ENCODE measurements around the gene MKS1. TPM values are rescaled to one million over a fixed set of nuclear protein-coding genes. Genes with fewer than 3 reads are reported as not detected.

Gene MKS1
- total RNA-seq, 3 donors from 2014 or later, result 17.0 to 22.0 (median 20.0) TPM

DNA sequence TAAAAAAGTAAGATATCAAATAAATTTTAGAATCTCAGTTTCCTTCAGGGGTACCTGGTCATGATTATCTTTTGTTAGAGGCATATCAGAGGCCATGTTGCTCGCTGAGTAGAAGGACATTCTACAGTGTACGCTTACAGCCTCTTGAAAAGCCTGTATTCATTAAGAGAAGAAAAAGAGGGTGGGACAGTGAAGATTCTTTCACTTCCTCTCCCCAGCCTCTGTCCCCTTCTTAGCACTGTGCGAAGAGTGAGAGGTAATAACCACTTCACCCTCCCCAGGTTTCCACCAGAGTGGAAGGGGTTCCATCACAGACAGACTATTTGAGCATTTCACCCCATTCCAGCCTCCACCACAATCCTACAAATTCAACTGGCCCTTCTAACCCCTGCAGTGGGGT lies 14.5 kb upstream of the MKS1 start:
- Mint-ChIP-seq H3K27me3 (ENCODE audit: low read depth) (peaks cover 18% of the 10 kb centered on the region), H3K4me1 (ENCODE audit: low read depth) (no peaks in the 10 kb centered on the region), H3K4me3 (no peak overlapping the region), H3K36me3 (ENCODE audit: insufficient read depth) (no peaks in the 10 kb centered on the region), H3K9me3 (no peaks in the 10 kb centered on the region)
- DNase-seq (no peak), ATAC-seq (no peak)

DNA sequence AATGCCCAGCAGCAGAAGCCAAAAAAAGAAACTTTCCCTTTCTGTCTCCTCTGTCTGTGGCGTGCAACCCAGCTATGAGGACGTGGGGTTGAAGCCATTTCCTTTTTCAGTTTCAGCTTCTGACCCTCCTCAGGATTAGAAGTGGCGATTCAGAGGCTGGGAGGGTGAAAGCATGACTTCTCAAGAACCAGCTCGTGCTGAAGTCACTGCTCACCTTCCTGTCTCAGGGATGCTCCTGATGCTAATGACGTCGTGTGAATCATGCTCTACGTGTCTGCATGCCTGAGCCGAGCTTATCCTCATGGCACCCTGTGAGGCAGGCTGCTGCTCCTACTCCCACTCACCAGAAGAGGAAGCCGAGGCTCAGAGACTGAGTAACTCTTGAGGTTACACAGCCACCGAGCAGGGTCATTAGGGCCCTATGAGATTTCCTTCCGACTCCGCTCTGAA lies 13.7 kb upstream of the MKS1 start:
- H3K9me3 Mint-ChIP-seq, result no peaks in the 10 kb centered on the region
- H3K4me1 Mint-ChIP-seq (ENCODE audit: low read depth), result no peaks in the 10 kb centered on the region
- peaks cover 23% of the 10 kb centered on the region for H3K27me3 Mint-ChIP-seq (ENCODE audit: low read depth)
- no peak for DNase-seq
- ATAC-seq, result peak; percentile 75 to 77
- no peaks in the 10 kb centered on the region for H3K36me3 Mint-ChIP-seq (ENCODE audit: insufficient read depth)
- no peak overlapping the region for H3K4me3 Mint-ChIP-seq

DNA sequence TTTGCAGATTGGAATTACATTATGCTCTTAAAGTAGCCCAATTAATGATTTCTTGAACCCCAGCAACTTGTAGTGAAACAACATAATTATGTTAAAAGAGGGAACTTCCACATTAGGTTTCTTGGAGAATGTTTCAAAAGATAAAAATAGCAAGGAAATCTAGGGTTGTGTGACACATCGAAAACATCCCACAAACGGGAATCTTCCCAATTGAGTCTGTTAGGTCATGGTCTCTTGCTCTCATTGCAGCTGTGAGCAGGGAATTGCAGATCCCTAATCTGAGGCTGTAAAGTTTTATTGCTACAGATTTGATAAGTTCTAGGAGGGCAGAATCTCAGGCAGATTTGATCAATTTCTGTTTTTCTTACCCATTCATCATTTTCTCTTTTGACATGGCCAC lies 12.6 kb upstream of the MKS1 start:
- no peak for DNase-seq
- ATAC-seq, result no peak
- H3K27me3 Mint-ChIP-seq (ENCODE audit: low read depth), result peaks cover 18% of the 10 kb centered on the region

DNA sequence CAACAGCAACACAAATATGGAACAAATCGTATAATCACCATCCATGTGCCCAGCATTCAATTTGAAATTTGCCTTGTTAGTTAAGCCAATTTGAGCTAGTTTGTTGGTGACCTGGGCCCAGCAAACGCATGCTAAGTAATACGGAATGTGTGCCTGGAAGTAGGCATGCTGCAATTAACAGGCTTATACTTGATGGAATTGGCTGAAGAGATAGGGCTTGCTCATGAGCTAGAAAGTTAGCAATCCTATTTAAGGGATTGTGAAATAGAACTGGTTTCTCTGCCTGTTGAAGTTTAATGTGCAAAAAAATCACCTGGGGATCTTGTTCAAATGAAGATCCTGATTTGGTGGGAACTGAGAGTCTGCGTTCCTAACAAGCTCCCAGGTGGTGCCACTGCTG lies 10.8 kb upstream of the MKS1 start:
- Mint-ChIP-seq H3K9me3 (no peaks in the 10 kb centered on the region), H3K36me3 (ENCODE audit: insufficient read depth) (no peaks in the 10 kb centered on the region), H3K4me1 (ENCODE audit: low read depth) (no peaks in the 10 kb centered on the region), H3K27me3 (ENCODE audit: low read depth) (peaks cover 15% of the 10 kb centered on the region), H3K4me3 (no peak overlapping the region)
- ATAC-seq (no peak), DNase-seq (no peak)

More for the DNA sequence above, 12.6 kb upstream of the MKS1 start:
- H3K4me1 Mint-ChIP-seq (ENCODE audit: low read depth), result no peaks in the 10 kb centered on the region
- H3K4me3 Mint-ChIP-seq, result no peak overlapping the region
- H3K9me3 Mint-ChIP-seq, result no peaks in the 10 kb centered on the region
- H3K36me3 Mint-ChIP-seq (ENCODE audit: insufficient read depth), result no peaks in the 10 kb centered on the region

DNA sequence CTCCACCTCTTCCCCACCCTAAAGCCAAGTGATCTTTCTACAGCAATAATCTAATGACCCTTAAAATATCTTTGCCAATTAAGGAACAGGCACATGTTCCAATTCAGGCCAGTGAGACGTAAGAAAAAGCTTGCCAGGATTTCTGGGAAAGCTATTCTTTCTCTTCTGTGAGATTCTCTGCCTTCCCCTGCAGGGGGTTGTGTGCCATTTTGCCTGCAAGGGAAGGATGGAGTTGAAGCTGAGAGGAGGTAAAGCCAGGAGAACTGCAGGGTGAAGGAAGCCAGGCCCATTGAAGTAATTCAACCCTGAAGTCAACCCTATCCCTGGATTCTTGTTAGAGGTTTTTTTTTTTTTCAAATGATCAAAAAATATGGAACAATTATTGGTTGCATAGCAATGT lies 10.3 kb upstream of the MKS1 start:
- H3K36me3 Mint-ChIP-seq (ENCODE audit: insufficient read depth), result no peaks in the 10 kb centered on the region
- H3K27me3 Mint-ChIP-seq (ENCODE audit: low read depth), result peaks cover 15% of the 10 kb centered on the region
- H3K4me1 Mint-ChIP-seq (ENCODE audit: low read depth), result peaks cover 2% of the 10 kb centered on the region
- no peak for DNase-seq
- H3K9me3 Mint-ChIP-seq, result no peaks in the 10 kb centered on the region
- no peak overlapping the region for H3K4me3 Mint-ChIP-seq
- no peak for ATAC-seq

DNA sequence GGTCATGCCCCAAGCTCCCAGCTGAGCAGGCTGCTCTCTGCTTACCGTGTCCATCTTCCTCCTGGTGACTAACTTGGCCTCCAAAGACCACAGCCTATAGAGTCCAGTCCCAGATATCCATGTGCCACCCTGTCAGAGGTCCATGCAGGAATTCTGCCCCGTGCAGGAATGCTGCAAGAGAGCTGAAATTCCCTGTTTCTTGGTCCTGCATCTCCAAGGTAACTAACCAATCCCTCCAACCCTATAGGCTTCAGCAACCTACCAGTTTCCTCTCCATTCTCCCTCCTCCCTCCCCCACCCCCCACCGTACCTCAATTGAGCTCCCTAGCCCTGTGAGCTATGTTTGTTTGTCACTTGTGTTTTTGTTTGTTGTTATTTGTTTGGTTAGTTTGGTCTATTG lies 9.6 kb upstream of the MKS1 start:
- no peak overlapping the region for H3K4me3 Mint-ChIP-seq
- H3K27me3 Mint-ChIP-seq (ENCODE audit: low read depth), result peaks cover 15% of the 10 kb centered on the region
- H3K36me3 Mint-ChIP-seq (ENCODE audit: insufficient read depth), result no peaks in the 10 kb centered on the region
- H3K4me1 Mint-ChIP-seq (ENCODE audit: low read depth), result peaks cover 5% of the 10 kb centered on the region
- no peak for ATAC-seq
- no peaks in the 10 kb centered on the region for H3K9me3 Mint-ChIP-seq
- DNase-seq, result no peak

DNA sequence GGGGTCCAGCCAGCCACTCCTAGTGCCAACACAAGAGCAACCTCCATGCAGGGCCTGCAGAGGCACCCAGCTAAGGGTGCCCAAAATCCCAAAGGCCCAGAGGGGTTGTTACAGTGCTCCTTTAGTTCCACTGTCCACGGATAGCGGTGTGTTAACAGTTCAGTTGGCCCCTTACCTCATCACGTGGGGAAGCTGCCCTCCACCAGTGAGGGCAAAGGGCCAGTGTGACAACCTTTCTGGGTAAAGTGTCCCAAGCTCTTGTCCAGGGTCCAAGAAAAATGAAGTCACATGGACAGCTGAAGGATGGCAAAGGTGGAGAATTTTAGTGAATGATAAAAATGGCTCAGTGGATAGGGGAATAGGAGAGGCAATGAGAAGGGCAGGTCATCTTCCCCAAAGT lies 8.7 kb upstream of the MKS1 start:
- H3K4me3 Mint-ChIP-seq, result no peak overlapping the region
- peaks cover 15% of the 10 kb centered on the region for H3K27me3 Mint-ChIP-seq (ENCODE audit: low read depth)
- H3K9me3 Mint-ChIP-seq, result no peaks in the 10 kb centered on the region
- no peak for ATAC-seq
- peaks cover 5% of the 10 kb centered on the region for H3K4me1 Mint-ChIP-seq (ENCODE audit: low read depth)
- DNase-seq, result no peak
- H3K36me3 Mint-ChIP-seq (ENCODE audit: insufficient read depth), result no peaks in the 10 kb centered on the region

DNA sequence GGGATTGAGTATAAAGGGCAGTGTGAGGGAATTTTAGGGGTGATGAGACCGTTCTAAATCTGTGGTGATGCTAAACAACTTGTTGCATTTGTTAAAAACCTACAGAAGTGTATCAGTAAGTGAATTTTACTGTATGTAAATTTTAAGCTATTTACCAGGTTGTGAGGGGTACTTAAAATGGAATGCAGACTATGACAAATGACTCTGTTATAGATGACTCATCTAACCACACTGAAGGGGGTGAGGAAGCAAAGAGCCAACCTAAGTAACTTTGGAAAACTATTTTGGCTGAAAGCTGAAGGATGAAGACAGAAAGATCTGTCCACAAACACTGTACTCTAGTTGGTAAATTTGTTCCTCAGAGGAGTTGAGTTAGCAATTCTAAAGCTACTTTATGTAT lies 5.3 kb upstream of the MKS1 start:
- H3K4me3 Mint-ChIP-seq, result no peak overlapping the region
- ATAC-seq (peak; percentile 56 to 72), DNase-seq (no peak)
- no peaks in the 10 kb centered on the region for H3K36me3 Mint-ChIP-seq (ENCODE audit: insufficient read depth)
- H3K27me3 Mint-ChIP-seq (ENCODE audit: low read depth), result peaks cover 8% of the 10 kb centered on the region
- H3K9me3 Mint-ChIP-seq, result no peaks in the 10 kb centered on the region
- H3K4me1 Mint-ChIP-seq (ENCODE audit: low read depth), result peaks cover 18% of the 10 kb centered on the region

DNA sequence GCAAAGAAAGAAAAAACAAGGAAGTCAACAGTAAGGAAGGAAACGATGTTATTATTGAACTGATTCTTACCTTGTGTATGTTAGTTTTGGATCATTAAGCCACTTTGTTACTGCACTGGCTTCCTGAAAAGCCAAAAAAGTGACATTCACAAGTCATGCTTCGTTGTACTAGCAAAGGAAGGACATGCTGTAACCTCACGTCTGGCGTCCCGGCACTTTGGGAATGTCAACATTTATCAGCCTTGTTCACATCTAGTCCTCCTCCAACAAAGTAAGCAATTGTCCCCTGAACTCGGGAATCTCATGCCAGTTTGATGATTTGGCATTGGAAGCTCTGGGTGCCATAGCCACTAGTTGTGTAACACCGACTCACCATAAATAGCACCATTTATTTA lies 731 bp upstream of the MKS1 start:
- H3K9me3 Mint-ChIP-seq, result no peaks in the 10 kb centered on the region
- peak overlapping the region; percentile 90 for H3K4me3 Mint-ChIP-seq
- peaks cover 30% of the 10 kb centered on the region for H3K4me1 Mint-ChIP-seq (ENCODE audit: low read depth)
- no peaks in the 10 kb centered on the region for H3K27me3 Mint-ChIP-seq (ENCODE audit: low read depth)
- peaks cover 8% of the 10 kb centered on the region for H3K36me3 Mint-ChIP-seq (ENCODE audit: insufficient read depth)
- ATAC-seq (no peak), DNase-seq (no peak)

DNA sequence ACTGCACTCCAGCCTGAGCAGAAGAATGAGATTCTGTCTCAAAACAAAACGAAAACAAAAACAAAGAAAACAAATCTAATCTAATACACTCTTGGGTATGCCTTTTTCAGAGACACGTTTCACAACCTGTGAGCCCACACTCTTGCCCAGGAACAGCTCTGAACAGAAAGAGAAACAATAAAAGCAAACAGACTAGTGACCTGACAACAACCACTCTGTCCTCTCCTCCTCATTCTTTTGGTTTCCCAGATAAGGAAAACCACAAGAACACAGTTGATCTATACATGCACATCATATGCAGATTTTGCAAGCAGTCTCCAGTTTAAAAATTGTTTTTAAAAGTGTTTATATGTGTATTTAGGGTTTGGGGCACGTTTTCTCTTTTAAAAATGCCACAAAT lies 1.3 kb downstream of the MKS1 start:
- ATAC-seq (no peak), DNase-seq (no peak)
- peaks cover 25% of the 10 kb centered on the region for H3K4me1 Mint-ChIP-seq (ENCODE audit: low read depth)
- H3K36me3 Mint-ChIP-seq (ENCODE audit: insufficient read depth), result peaks cover 13% of the 10 kb centered on the region
- no peaks in the 10 kb centered on the region for H3K27me3 Mint-ChIP-seq (ENCODE audit: low read depth)
- H3K4me3 Mint-ChIP-seq, result peak overlapping the region; percentile 16
- H3K9me3 Mint-ChIP-seq, result no peaks in the 10 kb centered on the region

DNA sequence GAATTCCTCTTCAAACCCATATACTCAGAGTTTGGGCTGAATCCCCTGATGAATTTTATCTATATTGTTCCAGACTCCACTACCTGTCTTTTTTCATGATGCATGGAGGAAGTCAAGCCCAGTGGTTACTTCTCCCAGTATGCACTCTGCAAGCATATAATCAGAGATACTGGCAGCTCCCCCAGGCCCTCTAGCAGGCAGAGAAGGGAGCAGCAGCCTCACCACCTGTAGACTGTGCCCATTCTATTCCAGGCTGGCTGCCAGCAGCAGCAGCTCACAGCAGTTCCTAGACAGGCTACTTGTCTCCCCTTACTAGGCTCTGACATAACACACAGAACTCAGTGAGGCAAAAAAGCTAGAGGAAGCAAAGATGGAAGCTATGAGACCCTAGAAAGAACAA lies 3.4 kb downstream of the MKS1 start:
- no peak overlapping the region for H3K4me3 Mint-ChIP-seq
- H3K27me3 Mint-ChIP-seq (ENCODE audit: low read depth), result no peaks in the 10 kb centered on the region
- peaks cover 21% of the 10 kb centered on the region for H3K4me1 Mint-ChIP-seq (ENCODE audit: low read depth)
- ATAC-seq (no peak), DNase-seq (no peak)
- H3K36me3 Mint-ChIP-seq (ENCODE audit: insufficient read depth), result peaks cover 21% of the 10 kb centered on the region
- H3K9me3 Mint-ChIP-seq, result no peaks in the 10 kb centered on the region

DNA sequence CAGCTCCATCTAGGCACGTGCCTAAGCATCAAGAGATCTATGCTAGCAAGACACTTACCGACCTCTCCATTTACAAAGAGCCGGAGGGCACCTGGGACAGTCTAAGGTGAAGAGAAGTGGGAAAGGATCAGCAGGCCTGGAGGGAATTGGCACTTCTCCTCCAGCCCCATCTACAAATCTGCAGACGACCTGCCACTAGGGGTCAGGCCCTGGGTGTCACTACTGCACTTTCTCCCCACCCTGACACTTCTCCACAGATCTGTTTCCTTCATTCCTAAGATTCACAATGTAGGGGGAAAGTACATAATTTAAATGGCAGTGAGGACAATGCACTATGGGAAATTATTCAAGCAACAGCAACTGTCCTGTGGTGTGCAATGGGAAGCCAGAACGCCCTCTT lies 8.1 kb downstream of the MKS1 start:
- no peak for DNase-seq
- Mint-ChIP-seq H3K4me3 (no peak overlapping the region), H3K4me1 (ENCODE audit: low read depth) (no peaks in the 10 kb centered on the region), H3K36me3 (ENCODE audit: insufficient read depth) (peaks cover 35% of the 10 kb centered on the region), H3K9me3 (no peaks in the 10 kb centered on the region), H3K27me3 (ENCODE audit: low read depth) (no peaks in the 10 kb centered on the region)
- no peak for ATAC-seq

DNA sequence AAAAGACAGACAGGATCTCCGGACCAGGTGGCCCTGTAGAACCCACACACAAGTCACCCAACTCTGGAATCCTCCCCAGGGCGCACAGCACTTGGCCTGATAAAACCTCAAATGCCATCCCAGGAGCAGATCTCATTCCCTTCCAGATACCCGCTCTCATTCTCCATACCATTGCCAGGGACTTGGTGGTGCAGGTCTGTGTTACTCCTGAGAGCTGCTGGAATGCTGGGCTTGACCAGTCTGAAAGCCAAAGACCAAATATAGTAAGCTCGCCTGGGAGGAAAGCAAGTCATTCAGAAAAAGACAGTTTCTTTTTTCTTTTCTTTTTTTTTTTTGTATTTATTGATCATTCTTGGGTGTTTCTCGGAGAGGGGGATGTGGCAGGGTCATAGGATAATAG lies 10.7 kb downstream of the MKS1 start:
- Mint-ChIP-seq H3K4me1 (ENCODE audit: low read depth) (no peaks in the 10 kb centered on the region), H3K9me3 (no peaks in the 10 kb centered on the region), H3K27me3 (ENCODE audit: low read depth) (no peaks in the 10 kb centered on the region), H3K36me3 (ENCODE audit: insufficient read depth) (peaks cover 25% of the 10 kb centered on the region), H3K4me3 (no peak overlapping the region)
- ATAC-seq, result no peak
- no peak for DNase-seq

DNA sequence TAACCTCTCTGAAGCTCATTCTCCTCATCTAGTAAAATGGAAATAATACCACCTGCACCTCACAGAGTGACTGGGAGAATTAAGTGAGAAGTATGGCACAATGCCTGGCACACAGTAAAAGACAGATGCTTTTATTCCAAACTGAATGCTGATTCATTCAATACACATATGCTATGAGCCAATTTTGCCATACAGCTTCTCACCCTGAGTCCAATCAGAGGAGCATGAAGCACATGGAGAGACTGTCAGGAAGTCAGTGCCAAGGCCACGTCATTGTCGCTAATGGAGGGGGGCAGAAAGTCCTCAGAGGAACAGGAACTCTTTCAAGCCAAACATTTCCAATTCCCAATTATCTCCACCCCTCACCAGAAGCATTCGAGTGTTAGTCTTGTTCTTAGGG lies 11.6 kb downstream of the MKS1 start:
- Mint-ChIP-seq H3K27me3 (ENCODE audit: low read depth) (no peaks in the 10 kb centered on the region), H3K4me1 (ENCODE audit: low read depth) (no peaks in the 10 kb centered on the region), H3K9me3 (no peaks in the 10 kb centered on the region), H3K36me3 (ENCODE audit: insufficient read depth) (peaks cover 25% of the 10 kb centered on the region), H3K4me3 (no peak overlapping the region)
- ATAC-seq, result no peak
- no peak for DNase-seq

DNA sequence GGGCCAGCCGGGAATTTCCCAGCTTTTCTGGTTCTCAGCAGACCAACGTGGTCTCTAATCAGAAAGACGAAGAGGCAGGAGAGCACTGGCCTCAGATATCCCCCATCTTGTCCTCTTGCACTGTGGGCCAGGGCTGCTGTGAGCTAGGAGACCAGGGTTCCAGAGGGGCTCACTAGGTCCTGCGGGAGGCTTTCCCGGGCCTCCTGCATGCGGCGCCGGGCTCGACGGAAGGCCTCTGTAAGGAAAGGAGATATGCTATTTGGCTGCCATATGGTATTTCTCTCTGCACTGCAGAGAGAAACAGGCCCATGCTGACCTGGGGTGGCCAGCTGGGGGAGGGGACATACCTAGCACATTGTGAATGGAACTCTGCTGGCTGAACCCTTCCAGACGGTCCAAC lies 13.1 kb downstream of the MKS1 start:
- Mint-ChIP-seq H3K36me3 (ENCODE audit: insufficient read depth) (peaks cover 18% of the 10 kb centered on the region), H3K27me3 (ENCODE audit: low read depth) (no peaks in the 10 kb centered on the region), H3K4me1 (ENCODE audit: low read depth) (no peaks in the 10 kb centered on the region), H3K4me3 (no peak overlapping the region), H3K9me3 (no peaks in the 10 kb centered on the region)
- no peak for ATAC-seq
- no peak for DNase-seq

DNA sequence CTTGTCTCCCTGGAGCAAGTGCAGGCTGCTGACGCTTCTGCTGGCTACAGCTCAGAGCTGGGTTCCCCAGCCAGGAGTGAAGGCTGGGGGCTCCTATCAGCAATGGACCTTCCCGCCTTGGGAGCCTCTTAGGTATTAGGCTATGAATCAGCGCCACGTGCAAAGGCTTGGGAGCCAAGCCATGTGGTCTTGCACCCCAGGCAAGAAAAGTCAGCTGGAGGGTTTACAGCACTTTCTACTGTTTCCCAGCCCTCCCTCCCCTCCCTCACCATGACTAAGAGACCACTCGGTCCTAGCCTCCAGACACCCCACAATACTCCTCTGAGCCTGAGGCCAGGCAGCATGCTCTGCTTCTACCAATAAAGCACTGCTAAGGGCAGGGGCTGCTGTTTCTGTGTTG lies 14.3 kb downstream of the MKS1 start:
- DNase-seq (no peak), ATAC-seq (no peak)
- Mint-ChIP-seq H3K4me3 (no peak overlapping the region), H3K36me3 (ENCODE audit: insufficient read depth) (peaks cover 11% of the 10 kb centered on the region), H3K4me1 (ENCODE audit: low read depth) (peaks cover 1% of the 10 kb centered on the region), H3K9me3 (no peaks in the 10 kb centered on the region), H3K27me3 (ENCODE audit: low read depth) (no peaks in the 10 kb centered on the region)
